ENCODE results near the gene PLXNA4.

DNA sequence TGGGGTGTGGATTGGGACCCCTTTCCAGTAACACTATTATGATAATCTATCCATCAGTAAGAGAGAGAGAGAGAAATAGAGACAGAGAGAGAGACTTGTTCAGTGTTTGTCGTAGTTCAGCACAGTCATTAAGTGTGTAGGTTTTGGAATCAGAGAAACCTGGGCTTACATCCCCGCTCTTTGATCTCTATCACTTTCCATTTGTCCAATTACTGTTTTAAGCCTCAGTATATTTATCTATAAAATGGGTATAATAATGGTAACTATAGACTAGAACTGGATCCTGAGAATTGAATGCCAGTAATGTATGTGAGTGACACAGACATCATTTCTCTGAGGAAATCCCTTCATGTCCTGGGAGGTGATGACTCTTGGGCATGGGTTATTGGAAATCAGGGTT, 460.5 kb downstream of the PLXNA4 start:
- TF ChIP-seq, protein P1, sequence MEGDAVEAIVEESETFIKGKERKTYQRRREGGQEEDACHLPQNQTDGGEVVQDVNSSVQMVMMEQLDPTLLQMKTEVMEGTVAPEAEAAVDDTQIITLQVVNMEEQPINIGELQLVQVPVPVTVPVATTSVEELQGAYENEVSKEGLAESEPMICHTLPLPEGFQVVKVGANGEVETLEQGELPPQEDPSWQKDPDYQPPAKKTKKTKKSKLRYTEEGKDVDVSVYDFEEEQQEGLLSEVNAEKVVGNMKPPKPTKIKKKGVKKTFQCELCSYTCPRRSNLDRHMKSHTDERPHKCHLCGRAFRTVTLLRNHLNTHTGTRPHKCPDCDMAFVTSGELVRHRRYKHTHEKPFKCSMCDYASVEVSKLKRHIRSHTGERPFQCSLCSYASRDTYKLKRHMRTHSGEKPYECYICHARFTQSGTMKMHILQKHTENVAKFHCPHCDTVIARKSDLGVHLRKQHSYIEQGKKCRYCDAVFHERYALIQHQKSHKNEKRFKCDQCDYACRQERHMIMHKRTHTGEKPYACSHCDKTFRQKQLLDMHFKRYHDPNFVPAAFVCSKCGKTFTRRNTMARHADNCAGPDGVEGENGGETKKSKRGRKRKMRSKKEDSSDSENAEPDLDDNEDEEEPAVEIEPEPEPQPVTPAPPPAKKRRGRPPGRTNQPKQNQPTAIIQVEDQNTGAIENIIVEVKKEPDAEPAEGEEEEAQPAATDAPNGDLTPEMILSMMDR (IDR thresholded peaks at IDR 0.05) = no peak
- no peak for TF ChIP-seq POLR2A (IDR thresholded peaks at IDR 0.05)
- no peak for TF ChIP-seq POLR2AphosphoS5 (IDR thresholded peaks at IDR 0.05; ENCODE audit: insufficient read depth in 1 of 2, low read depth in 1 of 2)

Data from vagina (tissue), 2 donors.